Stomach (tissue), 4 donors: ENCODE results near the gene DDX60.

Experiments
- CTCF ChIP-seq, 7 experiments: fragments of 450-650 bp in 4 of 7; fragments of 200-600 bp in 3 of 7; sonication (generic) in 3 of 7; IDR thresholded peaks; one replicate each; pipeline ENCODE4 v1.5.1; 2016 to 2019; ENCODE audit warnings: antibody characterized with exemption in 7 of 7, control low read depth in 2 of 7, mild to moderate bottlenecking in 1 of 7
- POLR2A ChIP-seq, 4 donors: fragments of 450-650 bp; IDR thresholded peaks; one replicate each; pipeline ENCODE4 v1.6.1; 2016; ENCODE audit warnings: antibody characterized with exemption in 4 of 4, control low read depth in 2 of 4, mild to moderate bottlenecking in 1 of 4, moderate library complexity in 1 of 4

DNA sequence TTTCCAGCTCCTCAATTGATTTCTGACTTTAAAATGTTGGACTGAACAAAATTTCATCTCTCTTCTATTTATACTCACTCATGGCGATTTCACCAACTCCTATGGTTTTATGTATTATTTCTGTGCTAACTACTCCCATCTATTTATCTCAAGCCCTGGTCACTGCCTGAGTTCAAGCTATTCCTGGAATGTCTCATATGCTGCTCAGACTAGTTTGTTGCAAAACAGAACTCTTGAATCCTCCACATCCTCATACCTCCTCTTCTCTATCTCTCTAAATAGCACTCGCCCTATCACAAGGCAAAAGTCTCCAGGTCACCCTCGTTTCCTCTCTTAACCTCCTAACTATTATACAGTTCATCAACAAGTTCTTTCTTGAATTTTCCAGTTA, 19.0 kb upstream of the DDX60 start:
- TF ChIP-seq POLR2A (IDR thresholded peaks at IDR 0.05), result no peak
- TF ChIP-seq CTCF (IDR thresholded peaks at IDR 0.05), result no peak
